ENCODE data around the gene CYTH2. TPM values are rescaled to one million over a fixed set of nuclear protein-coding genes. Genes with fewer than 3 reads are reported as not detected.

CYTH2 gene
- total and polyA plus RNA-seq, 11 donors, result 12.3 to 55.3 (median 31.0) TPM

DNA sequence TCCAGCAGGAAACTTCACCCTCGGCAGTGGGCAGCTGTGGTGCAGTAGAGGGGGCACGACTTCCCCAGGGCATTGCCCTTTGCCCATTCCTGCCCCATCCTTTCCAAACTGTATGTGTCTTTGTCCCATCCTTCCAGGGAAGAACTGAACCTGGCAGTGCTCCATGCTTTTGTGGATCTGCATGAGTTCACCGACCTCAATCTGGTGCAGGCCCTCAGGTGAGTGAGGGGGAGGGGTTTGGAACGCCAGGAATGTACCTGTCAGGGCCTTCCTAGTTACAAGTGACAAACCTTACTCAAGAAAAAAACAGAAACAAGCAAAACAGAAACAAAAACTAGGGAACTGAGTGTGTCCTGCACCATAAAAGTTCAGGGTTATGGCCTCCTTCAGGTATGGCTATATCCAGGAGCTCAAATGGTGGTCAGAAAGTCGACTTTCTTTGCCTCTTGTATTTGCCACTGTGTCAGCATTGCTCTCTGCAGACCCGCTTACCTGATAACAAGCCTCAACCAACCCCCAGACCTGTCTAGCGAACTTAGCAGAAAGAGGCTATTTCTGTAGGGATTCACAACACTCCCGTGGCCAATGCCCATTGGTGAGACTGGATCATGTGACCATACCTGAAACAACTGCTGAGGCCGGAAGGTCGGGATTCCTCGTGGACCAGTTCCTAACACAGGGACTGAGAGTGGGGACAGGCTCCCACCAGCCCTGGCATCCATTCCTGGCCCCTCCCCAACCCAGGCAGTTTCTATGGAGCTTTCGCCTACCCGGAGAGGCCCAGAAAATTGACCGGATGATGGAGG lies 4.2 kb downstream of the CYTH2 start:
- 82 to 89% (median 86%) methylated on average over 12 to 14 of the region's 14 CpGs for WGBS, 4 donors
- TF ChIP-seq, protein P1, sequence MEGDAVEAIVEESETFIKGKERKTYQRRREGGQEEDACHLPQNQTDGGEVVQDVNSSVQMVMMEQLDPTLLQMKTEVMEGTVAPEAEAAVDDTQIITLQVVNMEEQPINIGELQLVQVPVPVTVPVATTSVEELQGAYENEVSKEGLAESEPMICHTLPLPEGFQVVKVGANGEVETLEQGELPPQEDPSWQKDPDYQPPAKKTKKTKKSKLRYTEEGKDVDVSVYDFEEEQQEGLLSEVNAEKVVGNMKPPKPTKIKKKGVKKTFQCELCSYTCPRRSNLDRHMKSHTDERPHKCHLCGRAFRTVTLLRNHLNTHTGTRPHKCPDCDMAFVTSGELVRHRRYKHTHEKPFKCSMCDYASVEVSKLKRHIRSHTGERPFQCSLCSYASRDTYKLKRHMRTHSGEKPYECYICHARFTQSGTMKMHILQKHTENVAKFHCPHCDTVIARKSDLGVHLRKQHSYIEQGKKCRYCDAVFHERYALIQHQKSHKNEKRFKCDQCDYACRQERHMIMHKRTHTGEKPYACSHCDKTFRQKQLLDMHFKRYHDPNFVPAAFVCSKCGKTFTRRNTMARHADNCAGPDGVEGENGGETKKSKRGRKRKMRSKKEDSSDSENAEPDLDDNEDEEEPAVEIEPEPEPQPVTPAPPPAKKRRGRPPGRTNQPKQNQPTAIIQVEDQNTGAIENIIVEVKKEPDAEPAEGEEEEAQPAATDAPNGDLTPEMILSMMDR (IDR thresholded peaks at IDR 0.05), result no peak
- no peak for TF ChIP-seq POLR2A (IDR thresholded peaks at IDR 0.05)
- no peaks in the 10 kb centered on the region for H3K9me3 ChIP-seq
- peak in 1 of 5 donors; percentile 31 for DNase-seq
- no peak for ATAC-seq
- intact Hi-C loops (cut with DNase I), result no loop called here
- H3K4me1 ChIP-seq, result peaks cover 1 to 23% (median 13%) of the 10 kb centered on the region in 12 donors
- no peak overlapping the region for H3K27ac ChIP-seq
- peaks cover 3 to 82% (median 80%) of the 10 kb centered on the region in 9 donors for H3K36me3 ChIP-seq
- H3K27me3 ChIP-seq, result no peaks in the 10 kb centered on the region
- H3K4me3 ChIP-seq, result no peak overlapping the region

DNA sequence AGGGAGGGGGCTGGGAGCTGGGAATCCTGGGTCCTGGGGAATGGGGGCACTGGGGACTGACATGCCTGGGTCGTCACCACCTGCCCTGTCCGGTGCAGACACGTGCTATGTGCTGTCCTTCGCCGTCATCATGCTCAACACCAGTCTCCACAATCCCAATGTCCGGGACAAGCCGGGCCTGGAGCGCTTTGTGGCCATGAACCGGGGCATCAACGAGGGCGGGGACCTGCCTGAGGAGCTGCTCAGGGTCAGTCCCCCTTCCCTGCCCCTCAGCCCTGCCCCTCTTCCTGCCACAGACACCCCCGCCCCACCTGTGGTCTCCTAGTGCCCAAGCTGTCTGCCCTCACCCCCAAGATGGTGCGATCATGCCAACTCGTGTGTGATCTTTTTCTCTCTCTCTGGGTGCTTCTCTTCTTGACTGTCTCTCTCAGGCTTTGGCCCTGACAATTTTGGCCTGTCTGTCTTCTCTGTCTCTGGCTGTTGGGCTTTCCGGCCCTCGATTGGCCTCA lies 5.0 kb downstream of the CYTH2 start:
- ATAC-seq (no peak), DNase-seq (no peak)
- WGBS, 4 donors, result 89 to 93% (median 89%) methylated on average over 9 to 16 of the region's 16 CpGs
- Histone ChIP-seq H3K9me3 (no peaks in the 10 kb centered on the region), H3K27ac (no peak overlapping the region), H3K36me3 (peaks cover 3 to 88% (median 84%) of the 10 kb centered on the region in 9 donors), H3K4me3 (no peak overlapping the region), H3K27me3 (no peaks in the 10 kb centered on the region), H3K4me1 (peaks cover 0 to 20% (median 11%) of the 10 kb centered on the region in 12 donors)
- TF ChIP-seq POLR2A (IDR thresholded peaks at IDR 0.05), result no peak
- TF ChIP-seq, protein P1 (IDR thresholded peaks at IDR 0.05), result no peak
- intact Hi-C loops (cut with DNase I), result no loop called here

DNA sequence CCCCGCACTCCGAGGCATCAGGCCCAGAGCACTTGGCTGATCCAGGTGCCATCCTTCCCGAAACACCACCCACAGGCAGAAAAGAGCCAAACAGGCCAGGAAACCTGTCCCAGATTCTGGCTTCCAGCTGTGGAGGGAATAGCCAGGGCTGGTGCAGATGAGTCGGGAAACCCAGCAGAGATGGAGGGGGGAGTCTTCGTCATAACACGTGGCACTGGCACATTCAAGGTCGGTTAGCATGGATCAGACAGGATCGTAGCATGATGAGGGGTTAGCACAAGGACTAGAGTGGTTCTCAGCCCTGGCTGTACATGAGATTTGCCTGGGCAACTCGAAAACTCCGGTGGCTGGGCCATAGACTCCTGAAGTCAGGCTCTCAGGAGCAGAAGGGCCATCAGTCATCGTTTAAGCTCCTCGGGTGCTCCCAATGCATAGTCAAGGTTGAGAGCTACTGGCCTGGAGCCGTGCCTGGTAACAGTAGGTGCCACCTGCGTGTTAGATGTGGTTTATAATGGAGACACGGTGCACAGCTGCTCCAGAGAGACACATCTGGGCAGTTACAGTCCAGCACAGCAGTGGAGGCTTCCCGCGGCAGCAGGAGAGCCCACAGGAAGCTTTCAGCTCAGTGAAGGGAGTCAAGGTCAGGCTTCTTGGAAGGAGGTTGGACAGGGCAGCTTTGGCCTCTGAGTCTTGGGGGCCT lies 6.3 kb downstream of the CYTH2 start:
- Histone ChIP-seq H3K4me3 (no peak overlapping the region), H3K27ac (no peak overlapping the region), H3K27me3 (no peaks in the 10 kb centered on the region), H3K4me1 (peaks cover 0 to 15% (median 4%) of the 10 kb centered on the region in 12 donors), H3K9me3 (no peaks in the 10 kb centered on the region), H3K36me3 (peaks cover 3 to 87% (median 85%) of the 10 kb centered on the region in 9 donors)
- intact Hi-C loops (cut with DNase I), result no loop called here
- TF ChIP-seq POLR2A (IDR thresholded peaks at IDR 0.05), result no peak
- TF ChIP-seq, protein P1 (IDR thresholded peaks at IDR 0.05), result no peak
- ATAC-seq (no peak), DNase-seq (peak in 1 of 5 donors; percentile 42)
- 85 to 92% (median 91%) methylated on average over 13 to 17 of the region's 17 CpGs for WGBS, 4 donors

DNA sequence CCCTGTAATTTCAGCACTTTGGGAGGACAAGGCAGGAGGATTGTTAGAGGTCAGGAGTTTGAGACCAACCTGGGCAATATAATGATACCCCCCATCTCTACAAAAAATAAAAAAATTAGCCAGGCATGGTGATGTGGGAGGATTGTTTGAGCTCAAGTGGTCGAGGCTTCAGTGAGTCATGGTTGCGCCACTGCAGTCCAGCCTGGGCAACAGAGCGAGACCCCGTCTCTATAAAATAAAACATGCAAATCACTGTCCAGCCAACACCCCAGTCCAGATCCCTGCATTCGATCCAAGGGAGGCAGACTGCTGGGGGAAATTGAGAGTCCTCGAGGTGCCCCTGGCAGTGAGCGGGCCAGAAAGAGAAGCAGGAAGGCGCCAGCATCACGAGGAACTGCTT lies 7.0 kb downstream of the CYTH2 start:
- no peaks in the 10 kb centered on the region for H3K27me3 ChIP-seq
- ATAC-seq, result no peak
- peak in 1 of 5 donors; percentile 43 for DNase-seq
- peaks cover 3 to 81% (median 78%) of the 10 kb centered on the region in 9 donors for H3K36me3 ChIP-seq
- intact Hi-C loops (cut with DNase I), result no loop called here
- peaks cover 0 to 16% (median 8%) of the 10 kb centered on the region in 12 donors for H3K4me1 ChIP-seq
- no peaks in the 10 kb centered on the region for H3K9me3 ChIP-seq
- H3K4me3 ChIP-seq, result no peak overlapping the region
- TF ChIP-seq POLR2A (IDR thresholded peaks at IDR 0.05), result no peak
- TF ChIP-seq, protein P1 (IDR thresholded peaks at IDR 0.05), result no peak
- 92 to 96% (median 94%) methylated on average over 9 of the region's 9 CpGs for WGBS, 4 donors
- H3K27ac ChIP-seq, result no peak overlapping the region
